Keratinocyte (primary cell): ENCODE measurements around the gene TUBB4B. TPM values are rescaled to one million over a fixed set of nuclear protein-coding genes. Genes with fewer than 3 reads are reported as not detected.

ENCODE experiments used
- DNase-seq: peaks from one replicate; pipeline ENCODE4 v3.0.0-alpha.2; 2011; ENCODE audit warnings: low read depth, missing footprints, low spot score
- FAIRE-seq: peaks from 2 replicates; lab custom pipeline; 2011; peaks lifted over from hg19 to GRCh38; lab: Jason Lieb, UNC
- H2AFZ ChIP-seq: 2 replicates; pipeline ENCODE4 v1.6.0; 2012; ENCODE audit warnings: low read length, control low read depth, inconsistent platforms; ENCODE audit not compliant: control insufficient read depth
- H3K27ac ChIP-seq: 2 replicates; pipeline ENCODE4 v1.5.1; 2011; ENCODE audit warnings: low read length; ENCODE audit not compliant: control insufficient read depth, insufficient read depth
- H3K27me3 ChIP-seq: 3 replicates; pipeline ENCODE4 v1.6.0; 2011; ENCODE audit warnings: low read length; ENCODE audit not compliant: control insufficient read depth, insufficient read depth; ENCODE audit errors: extremely low read depth
- H3K36me3 ChIP-seq, 2 experiments: 2 replicates in 1 of 2; 3 replicates in 1 of 2; pipeline ENCODE4 v1.5.1; 2011; ENCODE audit warnings: low read length in 2 of 2, mild to moderate bottlenecking in 1 of 2; ENCODE audit not compliant: control insufficient read depth in 2 of 2, insufficient read depth in 2 of 2; ENCODE audit errors: extremely low read depth in 1 of 2
- H3K4me1 ChIP-seq: 3 replicates; pipeline ENCODE4 v1.5.1; 2011; ENCODE audit warnings: low read length; ENCODE audit not compliant: control insufficient read depth, insufficient read depth; ENCODE audit errors: extremely low read depth
- H3K4me2 ChIP-seq: 3 replicates; pipeline ENCODE4 v1.6.0; 2011; ENCODE audit warnings: low read depth, low read length; ENCODE audit not compliant: control insufficient read depth, insufficient read depth; ENCODE audit errors: extremely low read depth
- H3K4me3 ChIP-seq, 3 experiments: fragments of 200-600 bp in 1 of 3; sonication (generic) in 1 of 3; 2 replicates in 2 of 3; 3 replicates in 1 of 3; pipeline ENCODE4 v1.5.1; 2011 to 2016; ENCODE audit warnings: low read length in 3 of 3, mild to moderate bottlenecking in 3 of 3, control low read depth in 2 of 3, inconsistent platforms in 1 of 3, low read depth in 1 of 3, mixed read lengths in 1 of 3, mixed run types in 1 of 3, moderate library complexity in 1 of 3; ENCODE audit not compliant: control insufficient read depth in 2 of 3, insufficient read depth in 2 of 3; ENCODE audit errors: extremely low read depth in 1 of 3
- H3K79me2 ChIP-seq: 2 replicates; pipeline ENCODE4 v1.6.0; 2012; ENCODE audit warnings: low read length; ENCODE audit not compliant: control insufficient read depth, insufficient read depth
- H3K9ac ChIP-seq: 3 replicates; pipeline ENCODE4 v1.6.0; 2011; ENCODE audit warnings: low read length; ENCODE audit not compliant: control insufficient read depth, insufficient read depth; ENCODE audit errors: extremely low read depth
- H3K9me1 ChIP-seq: 3 replicates; pipeline ENCODE4 v1.6.0; 2011; ENCODE audit warnings: low read length; ENCODE audit not compliant: control insufficient read depth, insufficient read depth; ENCODE audit errors: extremely low read depth
- H3K9me3 ChIP-seq: 2 replicates; pipeline ENCODE4 v1.5.1; 2012; ENCODE audit warnings: low read depth, low read length; ENCODE audit not compliant: control insufficient read depth
- H4K20me1 ChIP-seq: 3 replicates; pipeline ENCODE4 v1.6.0; 2011; ENCODE audit warnings: low read length; ENCODE audit not compliant: control insufficient read depth, insufficient read depth; ENCODE audit errors: extremely low read depth
- CTCF ChIP-seq, 3 experiments: IDR thresholded peaks in 1 of 3; conservative IDR thresholded peaks in 1 of 3; optimal IDR thresholded peaks in 1 of 3; 2 replicates in 2 of 3; 3 replicates in 1 of 3; pipeline versions ENCODE3 to v1.5.1; 2011; ENCODE audit warnings: low read length in 3 of 3, mild to moderate bottlenecking in 3 of 3, moderate library complexity in 2 of 3, control low read depth in 1 of 3, inconsistent platforms in 1 of 3; ENCODE audit not compliant: insufficient read depth in 2 of 3; ENCODE audit errors: extremely low read depth in 1 of 3
- EZH2 ChIP-seq: IDR thresholded peaks from one replicate; pipeline ENCODE4 v1.6.1; 2012; ENCODE audit warnings: inconsistent platforms, mild to moderate bottlenecking, low read length, moderate library complexity
- dilution Hi-C: fragments of 300-500 bp; cut with MboI; formaldehyde crosslinking; loops from one replicate; pipeline ENCODE4 v1.7.0; 2020; ENCODE audit warnings: low sequenced_read_pairs; ENCODE audit not compliant: extremely low pct_ligation_motif_present
- polyA plus RNA-seq, 5 experiments: library from polyadenylated mRNA; depleted of rRNA in 3 of 5; stranded (reverse) in 3 of 5; stranded (forward) in 1 of 5; unstranded in 1 of 5; fragments of >200 nt; gene quantifications; 1 replicate in 1 of 5; 2 replicates in 3 of 5; 3 replicates in 1 of 5; pipeline versions ENCODE4 v1.2.1 to v1.2.3, GENCODE V29; 2011 to 2012; ENCODE audit warnings: missing spikeins in 2 of 5, low read depth in 1 of 5, low replicate concordance in 1 of 5

TUBB4B gene
- polyA plus RNA-seq, 1 donor (not counting 4 experiments of a cell fraction or from before 2014, with no cell fraction given), result 440 TPM

- Histone ChIP-seq H3K9ac (no peak overlapping the region), H3K9me3 (no peaks in the 10 kb centered on the region), H3K79me2 (peaks cover 24% of the 10 kb centered on the region), H3K4me2 (no peak overlapping the region), H3K27ac (no peak overlapping the region), H3K9me1 (peaks cover 3% of the 10 kb centered on the region), H3K4me3 (no peak overlapping the region), H3K36me3 (peaks cover 11 to 20% of the 10 kb centered on the region in 2 experiments), H3K4me1 (peaks cover 30% of the 10 kb centered on the region), H3K27me3 (no peaks in the 10 kb centered on the region), H2AFZ (no peak overlapping the region), H4K20me1 (peaks cover 28% of the 10 kb centered on the region)
- DNase-seq (no peak), FAIRE-seq (no peak)
- dilution Hi-C loops, result no loop called here
- TF ChIP-seq EZH2 (no peak), CTCF (optimal IDR thresholded peaks at IDR 0.05 in 1 of 3, IDR thresholded peaks at IDR 0.05 in 1 of 3, conservative IDR thresholded peaks at IDR 0.05 in 1 of 3; ENCODE audit: extremely low read depth in 1 of 3, insufficient read depth in 2 of 3, low read length in 3 of 3) (no peak)
Measured at GRCh38 chr9:137245450-137246421, 4.6 kb downstream of the TUBB4B start.

DNA sequence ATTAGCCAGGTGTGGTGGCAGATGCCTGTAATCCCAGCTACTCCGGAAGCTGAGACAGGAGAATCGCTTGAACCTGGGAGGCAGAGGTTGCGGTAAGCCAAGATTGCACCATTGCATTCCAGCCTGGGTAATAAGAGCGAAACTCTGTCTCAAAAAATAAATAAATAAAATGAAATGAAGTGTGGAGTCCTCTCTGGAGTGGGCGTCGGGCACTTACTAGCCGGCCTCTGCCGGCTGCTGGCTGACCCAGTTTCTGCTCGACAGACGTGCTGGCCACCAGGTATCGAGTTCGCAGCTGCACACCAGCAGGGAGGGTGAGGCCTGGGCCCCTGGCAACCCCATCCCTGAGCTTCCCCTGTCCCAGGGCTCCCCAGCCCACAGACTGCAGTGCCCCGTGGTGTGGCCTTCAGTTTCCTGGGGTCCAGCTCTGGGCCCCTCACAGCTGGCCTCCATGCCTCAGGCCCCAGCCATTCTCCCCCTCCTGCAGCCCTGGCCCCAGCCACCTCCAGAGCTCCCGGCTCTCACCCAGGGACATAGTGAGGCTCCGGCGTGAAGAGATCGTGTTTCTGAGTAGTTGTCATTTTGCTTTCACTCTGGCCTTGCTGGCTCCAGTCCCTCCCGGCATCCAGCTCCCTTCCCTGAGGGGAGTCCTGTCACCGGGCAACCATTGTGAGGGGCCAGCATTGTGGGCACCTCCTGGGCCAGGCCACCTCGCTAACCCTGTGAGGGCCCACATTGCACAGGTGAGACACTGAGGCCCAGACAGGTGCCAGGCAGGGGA is 6.2 kb downstream of the TUBB4B start:
- Histone ChIP-seq H3K36me3 (peaks cover 7 to 14% of the 10 kb centered on the region in 2 experiments), H2AFZ (no peak overlapping the region), H3K4me3 (no peak overlapping the region), H3K4me2 (no peak overlapping the region), H3K79me2 (peaks cover 16% of the 10 kb centered on the region), H3K9me3 (no peaks in the 10 kb centered on the region), H3K9me1 (peaks cover 3% of the 10 kb centered on the region), H3K4me1 (peaks cover 30% of the 10 kb centered on the region), H3K9ac (no peak overlapping the region), H3K27ac (no peak overlapping the region), H4K20me1 (peaks cover 20% of the 10 kb centered on the region), H3K27me3 (no peaks in the 10 kb centered on the region)
- FAIRE-seq (no peak), DNase-seq (no peak)
- TF ChIP-seq EZH2 (no peak), CTCF (optimal IDR thresholded peaks at IDR 0.05 in 1 of 3, IDR thresholded peaks at IDR 0.05 in 1 of 3, conservative IDR thresholded peaks at IDR 0.05 in 1 of 3; ENCODE audit: extremely low read depth in 1 of 3, insufficient read depth in 2 of 3, low read length in 3 of 3) (no peak)
- dilution Hi-C loops, result no loop called here
